IMR-90 (cell line): ENCODE measurements around the gene PIK3R5. TPM values are rescaled to one million over a fixed set of nuclear protein-coding genes. Genes with fewer than 3 reads are reported as not detected.

Source experiments
- ATAC-seq: fragments of 200-7000 bp; cut with Tn5 transposase; 2 replicates; pipeline ENCODE4 v1.9.1; 2020; ENCODE audit warnings: low read depth, mild to moderate bottlenecking, moderate library complexity
- BruUV-seq: library from RNA; stranded (reverse); fragments of 400-500 nt; replicated peaks from 2 replicates; lab custom pipeline; 2021; lab: Mats Ljungman, UMichigan
- CTCF ChIA-PET: fragments of 300-600 bp; formaldehyde crosslinking; extraction: SDS; loops from one replicate; lab custom pipeline; 2021; ENCODE audit warnings: antibody characterized with exemption; lab: Yijun Ruan, JAX
- POLR2A ChIA-PET: fragments of 300-600 bp; sonication (Branson Sonifier 250); formaldehyde crosslinking; loops from one replicate; lab custom pipeline; 2022; ENCODE audit warnings: antibody characterized with exemption; ENCODE audit not compliant: unreplicated experiment; lab: Charles Lee
- DNase-seq: peaks from one replicate; pipeline ENCODE4 v3.0.0; 2013
- H2AFZ ChIP-seq: replicated peaks from 2 replicates; pipeline ENCODE3; 2013; ENCODE audit warnings: low read length, mild to moderate bottlenecking; ENCODE audit not compliant: poor library complexity
- H2AK5ac ChIP-seq: 2 replicates; pipeline ENCODE4 v1.6.1; 2013; ENCODE audit warnings: low read depth, low read length, inconsistent platforms
- H2AK9ac ChIP-seq: replicated peaks from 2 replicates; pipeline ENCODE3; 2013; ENCODE audit warnings: mild to moderate bottlenecking, low read depth, low read length, moderate library complexity; ENCODE audit not compliant: poor library complexity
- H2BK120ac ChIP-seq: 2 replicates; pipeline ENCODE4 v1.6.1; 2013; ENCODE audit warnings: low read depth, low read length, inconsistent platforms
- H2BK15ac ChIP-seq: 3 replicates; pipeline ENCODE4 v1.6.1; 2013; ENCODE audit warnings: low read depth, low read length, inconsistent platforms
- H2BK20ac ChIP-seq: 2 replicates; pipeline ENCODE4 v1.6.1; 2013; ENCODE audit warnings: low read depth, mild to moderate bottlenecking, inconsistent platforms, low read length, moderate library complexity
- H2BK5ac ChIP-seq: 2 replicates; pipeline ENCODE4 v1.6.1; 2013; ENCODE audit warnings: mild to moderate bottlenecking, low read depth, low read length, inconsistent platforms; ENCODE audit not compliant: poor library complexity, severe bottlenecking
- H3K14ac ChIP-seq: replicated peaks from 2 replicates; pipeline ENCODE4 v1.6.1; 2013; ENCODE audit warnings: low read depth, low read length, inconsistent platforms
- H3K18ac ChIP-seq: 2 replicates; pipeline ENCODE4 v1.6.1; 2013; ENCODE audit warnings: low read depth, low read length, control low read depth
- H3K23ac ChIP-seq: 2 replicates; pipeline ENCODE4 v1.6.1; 2013; ENCODE audit warnings: low read depth, low read length, inconsistent platforms
- H3K27ac ChIP-seq: 2 replicates; pipeline ENCODE4 v1.5.1; 2013; ENCODE audit warnings: mild to moderate bottlenecking, control low read depth, low read length; ENCODE audit not compliant: insufficient read depth
- H3K27me3 ChIP-seq: 2 replicates; pipeline ENCODE4 v1.6.1; 2013; ENCODE audit warnings: low read length; ENCODE audit not compliant: control insufficient read depth, insufficient read depth
- H3K36me3 ChIP-seq: 2 replicates; pipeline ENCODE4 v1.6.1; 2013; ENCODE audit warnings: low read length, mixed read lengths; ENCODE audit not compliant: control insufficient read depth, insufficient read depth
- H3K4ac ChIP-seq: 2 replicates; pipeline ENCODE4 v1.6.1; 2013; ENCODE audit warnings: low read depth, low read length, inconsistent platforms
- H3K4me1 ChIP-seq: 2 replicates; pipeline ENCODE4 v1.6.1; 2013; ENCODE audit warnings: low read length, mixed read lengths; ENCODE audit not compliant: control insufficient read depth, insufficient read depth
- H3K4me2 ChIP-seq: 2 replicates; pipeline ENCODE4 v1.6.1; 2013; ENCODE audit warnings: low read depth, mild to moderate bottlenecking, control low read depth, low read length, moderate library complexity
- H3K4me3 ChIP-seq: 2 replicates; pipeline ENCODE4 v1.5.1; 2013; ENCODE audit warnings: low read depth, mild to moderate bottlenecking, control low read depth, low read length, moderate library complexity; ENCODE audit not compliant: insufficient read depth
- H3K56ac ChIP-seq: 2 replicates; pipeline ENCODE4 v1.6.1; 2013; ENCODE audit warnings: low read length, inconsistent platforms; ENCODE audit not compliant: insufficient read depth; ENCODE audit errors: extremely low read depth
- H3K79me1 ChIP-seq, 2 experiments: 2 replicates each; pipeline ENCODE4 v1.6.1; 2013; ENCODE audit warnings: low read length in 2 of 2, inconsistent platforms in 1 of 2, low read depth in 1 of 2
- H3K9ac ChIP-seq: 2 replicates; pipeline ENCODE4 v1.6.1; 2013; ENCODE audit warnings: low read depth, low read length, control low read depth
- H3K9me1 ChIP-seq: 2 replicates; pipeline ENCODE4 v1.6.1; 2013; ENCODE audit warnings: low read length, inconsistent platforms; ENCODE audit not compliant: insufficient read depth
- H3K9me3 ChIP-seq: 2 replicates; pipeline ENCODE4 v1.6.1; 2013; ENCODE audit warnings: low read length; ENCODE audit not compliant: control insufficient read depth, insufficient read depth
- H4K20me1 ChIP-seq: 2 replicates; pipeline ENCODE4 v1.6.1; 2013; ENCODE audit warnings: low read length, inconsistent platforms; ENCODE audit not compliant: insufficient read depth
- H4K5ac ChIP-seq: 2 replicates; pipeline ENCODE4 v1.6.1; 2013; ENCODE audit warnings: mild to moderate bottlenecking, low read depth, low read length, control low read depth
- H4K8ac ChIP-seq, 2 experiments: 2 replicates each; pipeline ENCODE4 v1.6.1; 2013; ENCODE audit warnings: low read depth in 2 of 2, low read length in 2 of 2, control low read depth in 1 of 2, inconsistent platforms in 1 of 2
- H4K91ac ChIP-seq: 2 replicates; pipeline ENCODE4 v1.6.1; 2013; ENCODE audit warnings: low read depth, low read length, inconsistent platforms; ENCODE audit not compliant: insufficient read depth
- BHLHE40 ChIP-seq: fragments of 150-350 bp; IDR thresholded peaks from 2 replicates; pipeline ENCODE4 v1.6.1; 2016; ENCODE audit warnings: mild to moderate bottlenecking, low read depth, low read length
- CEBPB ChIP-seq: IDR thresholded peaks from 2 replicates; pipeline ENCODE4 v1.6.1; 2012; ENCODE audit warnings: low read depth, low read length, improper control_type of control experiment
- CHD1 ChIP-seq: IDR thresholded peaks from 2 replicates; pipeline ENCODE4 v1.6.1; 2012; ENCODE audit warnings: low read depth, low read length, improper control_type of control experiment
- FOS ChIP-seq: fragments of 150-350 bp; IDR thresholded peaks from 2 replicates; pipeline ENCODE4 v1.6.1; 2016; ENCODE audit warnings: low read depth, low read length
- MAFK ChIP-seq: IDR thresholded peaks from 2 replicates; pipeline ENCODE4 v1.6.1; 2012; ENCODE audit warnings: low read depth, low read length, improper control_type of control experiment
- MXI1 ChIP-seq: IDR thresholded peaks from 2 replicates; pipeline ENCODE4 v1.6.1; 2012; ENCODE audit warnings: low read depth, mild to moderate bottlenecking, low read length, moderate library complexity, borderline replicate concordance
- NFE2L2 ChIP-seq: fragments of 150-350 bp; IDR thresholded peaks from 2 replicates; pipeline ENCODE4 v1.6.1; 2016; ENCODE audit warnings: low read depth, mild to moderate bottlenecking, low read length
- POLR2A ChIP-seq: IDR thresholded peaks from 2 replicates; pipeline ENCODE4 v1.6.1; 2012; ENCODE audit warnings: mild to moderate bottlenecking, low read depth, low read length
- RAD21 ChIP-seq: IDR thresholded peaks from 2 replicates; pipeline ENCODE4 v1.6.1; 2012; ENCODE audit warnings: low read length, improper control_type of control experiment
- RCOR1 ChIP-seq: IDR thresholded peaks from 2 replicates; pipeline ENCODE4 v1.6.1; 2012; ENCODE audit warnings: mild to moderate bottlenecking, low read length, improper control_type of control experiment; ENCODE audit not compliant: insufficient replicate concordance
- RFX5 ChIP-seq: IDR thresholded peaks from 2 replicates; pipeline ENCODE4 v1.8.0; 2012; ENCODE audit warnings: low read depth, mild to moderate bottlenecking, low read length, moderate library complexity
- SMC3 ChIP-seq: fragments of 150-350 bp; IDR thresholded peaks from 2 replicates; pipeline ENCODE4 v1.6.1; 2016; ENCODE audit warnings: low read depth, mild to moderate bottlenecking, antibody characterized with exemption, low read length, moderate library complexity
- WGBS, 2 experiments: methylation state at CpG; one replicate each; pipeline versions ENCODE4 v1.1.5 to v1.1.7; 2013; ENCODE audit warnings: missing lambda C conversion rate in 2 of 2; ENCODE audit not compliant: insufficient read length in 1 of 2; ENCODE audit errors: extremely low coverage in 2 of 2; 5-methylcytosine and 5-hydroxymethylcytosine counted together
- dilution Hi-C: fragments of 300-500 bp; cut with HindIII; formaldehyde crosslinking; loops from one replicate; pipeline ENCODE4 v1.14.3; 2018; ENCODE audit warnings: low sequenced_read_pairs; ENCODE audit not compliant: unreplicated experiment
- in situ Hi-C: fragments of 300-500 bp; cut with MboI; formaldehyde crosslinking; loops from 3 replicates; pipeline ENCODE4 v1.14.3; 2019; ENCODE audit warnings: low sequenced_read_pairs, inconsistent platforms, mixed read lengths
- intact Hi-C: fragments of 100-400 bp; cut with micrococcal nuclease; formaldehyde crosslinking; loops from 2 replicates; pipeline ENCODE4 v1.10.0; 2022
- polyA plus RNA-seq, 3 experiments: library from polyadenylated mRNA; depleted of rRNA; stranded (reverse); fragments of >200 nt; gene quantifications; 2 replicates each; pipeline ENCODE4 v1.2.3, GENCODE V29; 2012; ENCODE audit warnings: low replicate concordance in 1 of 3
- total RNA-seq: library from RNA; depleted of rRNA; stranded (reverse); fragments of >200 nt; gene quantifications from 2 replicates; pipeline ENCODE4 v1.2.3, GENCODE V29; 2012
- TF ChIP-seq, protein P1 (sequence below): fragments of 150-350 bp; IDR thresholded peaks from 2 replicates; pipeline ENCODE4 v1.6.1; 2017; ENCODE audit warnings: mild to moderate bottlenecking, antibody characterized with exemption, low read length, low read depth
- TF ChIP-seq, protein P2 (sequence below): fragments of 150-350 bp; IDR thresholded peaks from 2 replicates; pipeline ENCODE4 v1.6.1; 2016; ENCODE audit warnings: low read depth, mild to moderate bottlenecking, low read length, moderate library complexity, borderline replicate concordance
- TF ChIP-seq, protein P3 (sequence below): conservative IDR thresholded peaks from 2 replicates; pipeline ENCODE4 v1.5.1; 2012; ENCODE audit warnings: mild to moderate bottlenecking, low read depth, low read length, improper control_type of control experiment

Gene PIK3R5
- total and polyA plus RNA-seq, 2 of the 4 experiments (the other 2 are of a cell fraction): not detected

- Histone ChIP-seq H3K36me3 (no peaks in the 10 kb centered on the region), H3K27ac (no peak overlapping the region), H3K9me1 (no peaks in the 10 kb centered on the region), H3K56ac (no peak overlapping the region), H2AFZ (no peak overlapping the region), H3K18ac (no peak overlapping the region), H3K9ac (no peak overlapping the region), H2BK120ac (no peak overlapping the region), H4K20me1 (no peaks in the 10 kb centered on the region), H3K23ac (no peak overlapping the region), H3K4me2 (no peak overlapping the region), H3K4me1 (no peaks in the 10 kb centered on the region), H3K4me3 (no peak overlapping the region), H3K9me3 (peaks cover 17% of the 10 kb centered on the region), H3K27me3 (no peaks in the 10 kb centered on the region), H3K79me1 (no peaks in the 10 kb centered on the region), H4K8ac (no peak overlapping the region), H4K5ac (no peak overlapping the region), H3K4ac (no peak overlapping the region), H2BK15ac (no peak overlapping the region), H2BK5ac (no peak overlapping the region), H3K14ac (no peak overlapping the region), H4K91ac (no peak overlapping the region), H2BK20ac (no peak overlapping the region), H2AK9ac (no peak overlapping the region), H2AK5ac (no peak overlapping the region)
- 44% methylated on average over 3 of the region's 4 CpGs; no CpG with 5 or more reads in 1 of the 2 experiments for WGBS, 2 experiments
- intact Hi-C loops: no loop called here
- dilution Hi-C loops: no loop called here
- no peak for TF ChIP-seq RFX5
- TF ChIP-seq MAFK: no peak
- TF ChIP-seq, protein P1, sequence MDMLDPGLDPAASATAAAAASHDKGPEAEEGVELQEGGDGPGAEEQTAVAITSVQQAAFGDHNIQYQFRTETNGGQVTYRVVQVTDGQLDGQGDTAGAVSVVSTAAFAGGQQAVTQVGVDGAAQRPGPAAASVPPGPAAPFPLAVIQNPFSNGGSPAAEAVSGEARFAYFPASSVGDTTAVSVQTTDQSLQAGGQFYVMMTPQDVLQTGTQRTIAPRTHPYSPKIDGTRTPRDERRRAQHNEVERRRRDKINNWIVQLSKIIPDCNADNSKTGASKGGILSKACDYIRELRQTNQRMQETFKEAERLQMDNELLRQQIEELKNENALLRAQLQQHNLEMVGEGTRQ: no peak
- TF ChIP-seq CHD1: no peak
- TF ChIP-seq SMC3: no peak
- no peak for TF ChIP-seq RAD21
- TF ChIP-seq, protein P2, sequence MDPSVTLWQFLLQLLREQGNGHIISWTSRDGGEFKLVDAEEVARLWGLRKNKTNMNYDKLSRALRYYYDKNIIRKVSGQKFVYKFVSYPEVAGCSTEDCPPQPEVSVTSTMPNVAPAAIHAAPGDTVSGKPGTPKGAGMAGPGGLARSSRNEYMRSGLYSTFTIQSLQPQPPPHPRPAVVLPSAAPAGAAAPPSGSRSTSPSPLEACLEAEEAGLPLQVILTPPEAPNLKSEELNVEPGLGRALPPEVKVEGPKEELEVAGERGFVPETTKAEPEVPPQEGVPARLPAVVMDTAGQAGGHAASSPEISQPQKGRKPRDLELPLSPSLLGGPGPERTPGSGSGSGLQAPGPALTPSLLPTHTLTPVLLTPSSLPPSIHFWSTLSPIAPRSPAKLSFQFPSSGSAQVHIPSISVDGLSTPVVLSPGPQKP: no peak
- no peak for TF ChIP-seq MXI1
- no peak for TF ChIP-seq RCOR1
- no peak for TF ChIP-seq NFE2L2
- TF ChIP-seq, protein P3, sequence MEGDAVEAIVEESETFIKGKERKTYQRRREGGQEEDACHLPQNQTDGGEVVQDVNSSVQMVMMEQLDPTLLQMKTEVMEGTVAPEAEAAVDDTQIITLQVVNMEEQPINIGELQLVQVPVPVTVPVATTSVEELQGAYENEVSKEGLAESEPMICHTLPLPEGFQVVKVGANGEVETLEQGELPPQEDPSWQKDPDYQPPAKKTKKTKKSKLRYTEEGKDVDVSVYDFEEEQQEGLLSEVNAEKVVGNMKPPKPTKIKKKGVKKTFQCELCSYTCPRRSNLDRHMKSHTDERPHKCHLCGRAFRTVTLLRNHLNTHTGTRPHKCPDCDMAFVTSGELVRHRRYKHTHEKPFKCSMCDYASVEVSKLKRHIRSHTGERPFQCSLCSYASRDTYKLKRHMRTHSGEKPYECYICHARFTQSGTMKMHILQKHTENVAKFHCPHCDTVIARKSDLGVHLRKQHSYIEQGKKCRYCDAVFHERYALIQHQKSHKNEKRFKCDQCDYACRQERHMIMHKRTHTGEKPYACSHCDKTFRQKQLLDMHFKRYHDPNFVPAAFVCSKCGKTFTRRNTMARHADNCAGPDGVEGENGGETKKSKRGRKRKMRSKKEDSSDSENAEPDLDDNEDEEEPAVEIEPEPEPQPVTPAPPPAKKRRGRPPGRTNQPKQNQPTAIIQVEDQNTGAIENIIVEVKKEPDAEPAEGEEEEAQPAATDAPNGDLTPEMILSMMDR: no peak
- TF ChIP-seq CEBPB: no peak
- TF ChIP-seq POLR2A: no peak
- TF ChIP-seq BHLHE40: no peak
- no peak for TF ChIP-seq FOS
- no peak for DNase-seq
- in situ Hi-C loops: no loop called here
- ChIA-PET POLR2A (no interaction called here), CTCF (no interaction called here)
- no TSS peak for BruUV-seq
- ATAC-seq: no peak
These were observed 39.7 kb downstream of the PIK3R5 start for GRCh38 chr17:8925808-8926207.
